Caki2 (cell line): ENCODE measurements around the gene UPK1B. TPM values are rescaled to one million over a fixed set of nuclear protein-coding genes. Genes with fewer than 3 reads are reported as not detected.
"Not testable (repeated sequence)": the region's sequence is repeated elsewhere in the genome, so short reads cannot be mapped to it uniquely, and the experiment has no call there.

Source experiments
- DNase-seq: peaks from one replicate; pipeline ENCODE4 v3.0.0-alpha.2; 2015; ENCODE audit warnings: low read depth
- in situ Hi-C: cut with HindIII; loops from 2 replicates; pipeline ENCODE4 v1.10.0; 2016; ENCODE audit warnings: low sequenced_read_pairs, low pct_unique_long_range_greater_than_20kb, mixed read lengths
- total RNA-seq: library from RNA; depleted of rRNA; stranded (reverse); fragments of >200 nt; shearing (Covaris generic); gene quantifications from 2 replicates; pipeline ENCODE4 v1.2.3, GENCODE V29; 2014; ENCODE audit warnings: low replicate concordance; rRNA removed

The UPK1B gene
- total RNA-seq, 1 experiment from 2014 or later: 31.7 TPM

DNA sequence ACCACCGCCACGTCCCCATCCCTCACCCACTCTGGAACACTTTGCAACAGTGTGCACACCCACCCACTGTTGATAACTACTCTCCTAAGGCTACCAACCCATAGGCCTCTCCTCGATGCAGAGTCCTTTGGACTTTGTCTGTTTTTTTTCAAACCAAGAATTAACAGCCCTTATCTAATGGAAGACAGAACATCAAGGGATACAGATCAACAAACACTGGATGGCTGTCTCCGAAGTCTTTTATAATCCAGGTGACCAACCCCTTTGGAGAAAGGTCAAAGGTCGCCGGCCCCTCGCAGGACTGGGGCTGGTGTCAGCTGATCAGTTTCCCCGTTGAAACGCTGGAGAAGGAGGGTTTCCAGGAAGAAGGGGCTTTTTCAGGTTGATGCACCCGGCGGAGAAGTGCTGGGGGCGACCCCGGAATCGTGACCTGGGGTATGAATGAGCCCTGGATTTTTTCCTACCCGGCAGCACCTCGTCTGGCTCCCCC lies 66.7 kb downstream of the UPK1B start:
- in situ Hi-C loops: no loop called here
- DNase-seq: no peak

DNA sequence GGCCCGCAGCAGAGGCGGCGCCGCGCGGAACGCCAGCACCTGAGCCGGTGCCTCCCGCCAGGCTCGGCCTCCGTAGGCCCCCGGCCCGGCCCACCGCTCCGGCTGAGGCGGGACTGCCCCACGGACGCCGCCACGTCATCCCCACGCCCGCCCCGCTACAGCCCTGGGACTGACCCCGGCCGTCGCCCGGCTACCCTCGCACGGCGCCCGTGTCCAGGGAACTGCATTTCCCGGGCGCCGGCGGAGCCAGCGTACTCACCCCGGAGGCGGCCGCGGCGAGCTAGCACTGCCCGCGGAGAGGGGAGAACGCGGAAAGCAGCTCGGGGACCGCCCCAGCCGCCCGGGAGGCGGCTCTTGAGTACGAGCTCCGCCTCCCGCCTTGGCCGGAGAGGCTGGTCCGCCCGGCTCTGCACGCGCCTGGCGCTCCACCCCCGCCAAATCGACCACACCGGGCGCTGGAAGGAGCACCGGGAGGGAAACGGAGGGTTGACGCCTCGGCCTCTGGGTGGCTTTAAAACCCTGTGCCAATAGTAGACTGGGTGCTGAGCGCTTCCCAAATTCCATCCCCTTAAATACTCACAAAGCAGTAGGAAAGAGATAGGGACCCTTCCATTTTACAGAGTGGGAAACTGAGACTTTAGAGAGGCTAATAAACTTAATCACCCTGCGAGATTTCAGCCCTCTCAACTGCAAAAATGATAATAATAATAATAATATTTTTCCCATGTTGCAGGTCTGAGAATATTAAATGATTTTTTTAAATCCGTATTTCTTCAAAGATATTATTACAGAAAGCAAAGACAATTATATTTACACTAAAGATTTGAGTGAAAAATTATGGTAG lies 67.4 kb downstream of the UPK1B start, which contains the start of gene B4GALT4:
TSS of gene B4GALT4 (minus strand) at position 288 of the 844 bp plus-strand sequence. CDS start 10,779 bp downstream, outside the sequence.
- DNase-seq: peak; percentile 81
- in situ Hi-C loops: no loop called here

DNA sequence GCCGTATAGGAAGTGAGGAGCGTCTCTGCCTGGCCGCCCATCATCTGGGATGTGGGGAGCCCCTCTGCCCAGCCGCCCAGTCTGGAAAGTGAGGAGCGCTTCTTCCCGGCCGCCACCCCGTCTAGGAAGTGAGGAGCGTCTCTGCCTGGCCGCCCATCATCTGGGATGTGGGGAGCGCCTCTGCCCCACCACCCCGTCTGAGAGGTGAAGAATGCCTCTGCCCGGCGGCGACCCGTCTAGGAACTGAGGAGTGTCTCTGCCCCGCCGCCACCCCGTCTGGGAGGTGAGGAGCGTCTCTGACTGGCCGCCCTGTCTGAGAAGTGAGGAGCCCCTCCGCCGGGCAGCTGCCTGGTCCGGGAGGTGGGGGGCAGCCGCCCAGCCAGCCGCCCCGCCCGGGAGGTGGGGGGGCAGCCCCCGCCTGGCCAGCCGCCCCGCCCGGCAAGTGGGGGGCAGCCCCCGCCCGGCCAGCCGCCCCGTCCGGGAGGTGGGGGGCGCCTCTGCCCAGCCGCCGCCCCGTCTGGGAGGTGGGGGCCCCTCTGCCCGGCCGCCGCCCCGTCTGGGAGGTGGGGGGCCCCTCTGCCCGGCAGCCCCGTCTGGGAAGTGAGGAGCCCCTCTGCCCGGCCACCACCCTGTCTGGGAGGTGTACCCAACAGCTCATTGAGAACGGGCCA lies 69.1 kb downstream of the UPK1B start:
- in situ Hi-C loops, DNase-seq: not testable (repeated sequence)

DNA sequence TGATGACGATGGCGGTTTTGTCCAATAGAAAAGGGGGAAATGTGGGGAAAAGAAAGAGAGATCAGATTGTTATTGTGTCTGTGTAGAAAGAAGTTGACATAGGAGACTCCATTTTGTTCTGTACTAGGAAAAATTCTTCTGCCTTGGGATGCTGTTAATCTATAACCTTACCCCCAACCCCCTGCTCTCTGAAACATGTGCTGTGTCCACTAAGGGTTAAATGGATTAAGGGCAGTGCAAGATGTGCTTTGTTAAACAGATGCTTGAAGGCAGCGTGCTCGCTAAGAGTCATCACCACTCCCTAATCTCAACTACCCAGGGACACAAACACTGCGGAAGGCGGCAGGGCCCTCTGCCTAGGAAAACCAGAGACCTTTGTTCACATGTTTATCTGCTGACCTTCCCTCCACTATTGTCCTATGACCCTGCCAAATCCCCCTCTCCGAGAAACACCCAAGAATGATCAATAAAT lies 69.7 kb downstream of the UPK1B start:
- DNase-seq, in situ Hi-C loops: not testable (repeated sequence)

DNA sequence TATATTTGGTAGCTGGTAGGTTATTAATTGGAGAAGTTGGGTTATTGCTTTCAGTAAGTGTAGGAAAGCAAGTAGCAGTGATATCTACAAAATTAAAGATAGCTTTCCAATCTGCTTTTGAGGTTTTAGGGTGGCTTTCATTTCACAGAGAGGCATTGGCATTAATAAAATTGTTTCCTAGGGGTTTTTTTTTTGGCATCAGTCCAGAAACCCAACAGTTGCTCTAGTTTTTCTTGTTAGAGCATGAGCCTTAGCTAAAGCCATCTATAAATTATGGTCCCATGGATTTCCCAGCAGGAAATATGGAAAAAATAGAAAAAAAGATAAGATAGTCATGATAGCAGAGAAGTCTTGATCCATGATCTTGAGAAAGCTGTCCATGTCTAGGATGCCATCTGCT lies 70.3 kb downstream of the UPK1B start:
- no peak for DNase-seq

DNA sequence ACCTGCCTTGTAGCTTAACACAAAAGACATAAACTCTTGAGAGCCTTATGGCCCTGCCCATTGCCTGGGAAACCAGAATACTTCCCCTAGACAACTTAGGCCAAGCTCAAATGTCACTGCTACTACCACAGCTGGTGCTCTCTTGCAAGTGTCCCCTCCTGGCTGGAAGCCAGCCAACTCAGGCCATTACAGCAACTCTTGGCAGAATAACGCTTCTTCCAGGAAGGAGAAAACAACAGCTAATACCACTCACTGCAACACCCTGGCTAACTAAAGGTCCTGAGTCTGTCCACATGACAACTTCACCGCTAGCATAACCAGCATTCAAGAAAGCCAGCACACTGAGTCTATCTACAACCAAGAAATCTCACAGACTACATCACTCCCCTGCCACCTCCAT lies 72.4 kb downstream of the UPK1B start:
- in situ Hi-C loops: no loop called here
- no peak for DNase-seq

More for the DNA sequence above, 70.3 kb downstream of the UPK1B start:
- in situ Hi-C loops: no loop called here

Other genes starting within 250 kb of the UPK1B start
- gene IGSF11, start 138.8 kb upstream of the UPK1B start, total RNA-seq: 0.71 and 0.87 TPM in 2 replicates
- not detected in 2 replicates for gene TEX55, start 27.4 kb upstream of the UPK1B start, total RNA-seq
- 39.4 and 45.8 TPM in 2 replicates for gene B4GALT4, start 67.3 kb downstream of the UPK1B start, total RNA-seq
- gene ARHGAP31, start 120.8 kb downstream of the UPK1B start, total RNA-seq: 1.5 and 6.6 TPM in 2 replicates